Neutrophil (primary cell): Measurements from ENCODE around the gene FCN1.

Experiments used
- H3K27ac ChIP-seq: fragments of 200-600 bp; sonication (generic); 2 replicates; pipeline ENCODE4 v1.5.1; 2016; ENCODE audit warnings: mild to moderate bottlenecking, moderate library complexity
- H3K27me3 ChIP-seq: fragments of 200-600 bp; sonication (generic); 2 replicates; pipeline ENCODE4 v1.6.0; 2016; ENCODE audit warnings: mild to moderate bottlenecking
- H3K36me3 ChIP-seq: fragments of 200-600 bp; sonication (generic); 2 replicates; pipeline ENCODE4 v1.5.1; 2017
- H3K4me1 ChIP-seq, 2 experiments: fragments of 200-600 bp in 1 of 2; sonication (generic) in 1 of 2; 1 replicate in 1 of 2; 2 replicates in 1 of 2; pipeline versions ENCODE4 v1.5.1 to v1.6.1; 2013 to 2016; ENCODE audit warnings: low read depth in 1 of 2, low read length in 1 of 2, mild to moderate bottlenecking in 1 of 2, moderate library complexity in 1 of 2; ENCODE audit not compliant: control insufficient read depth in 1 of 2, insufficient read depth in 1 of 2
- H3K4me3 ChIP-seq, 2 experiments: fragments of 200-600 bp in 1 of 2; sonication (generic) in 1 of 2; 1 replicate in 1 of 2; 2 replicates in 1 of 2; pipeline ENCODE4 v1.5.1; 2013 to 2016; ENCODE audit warnings: low read depth in 1 of 2, low read length in 1 of 2, mild to moderate bottlenecking in 1 of 2, moderate library complexity in 1 of 2
- H3K9me3 ChIP-seq: fragments of 200-600 bp; sonication (generic); 2 replicates; pipeline ENCODE4 v1.5.1; 2016
- TF ChIP-seq, protein P1 (sequence below): fragments of 200-600 bp; sonication (generic); IDR thresholded peaks from 2 replicates; pipeline ENCODE4 v1.5.1; 2016; ENCODE audit warnings: antibody characterized with exemption

Gene FCN1

DNA sequence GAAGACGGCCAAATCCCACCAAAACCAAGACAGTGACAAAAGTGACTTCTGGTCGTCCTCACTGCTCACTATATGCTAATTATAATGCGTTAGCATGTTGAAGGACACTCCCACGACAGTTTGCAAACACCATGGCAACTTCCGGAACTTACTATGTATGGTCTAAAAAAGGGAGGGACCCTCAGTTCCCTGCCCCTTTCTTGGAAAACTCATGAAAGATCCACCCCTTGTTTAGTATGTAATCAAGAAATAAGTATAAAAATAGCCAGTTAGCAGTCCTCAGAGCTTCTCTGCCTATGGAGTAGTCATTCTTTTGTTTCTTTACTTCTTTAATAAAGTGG lies 27.6 kb downstream of the FCN1 start:
- no peaks in the 10 kb centered on the region for H3K4me1 ChIP-seq
- no peak overlapping the region for H3K27ac ChIP-seq
- peaks cover 36% of the 10 kb centered on the region for H3K27me3 ChIP-seq
- H3K36me3 ChIP-seq = no peaks in the 10 kb centered on the region
- no peaks in the 10 kb centered on the region for H3K9me3 ChIP-seq
- H3K4me3 ChIP-seq = no peak overlapping the region
- TF ChIP-seq, protein P1, sequence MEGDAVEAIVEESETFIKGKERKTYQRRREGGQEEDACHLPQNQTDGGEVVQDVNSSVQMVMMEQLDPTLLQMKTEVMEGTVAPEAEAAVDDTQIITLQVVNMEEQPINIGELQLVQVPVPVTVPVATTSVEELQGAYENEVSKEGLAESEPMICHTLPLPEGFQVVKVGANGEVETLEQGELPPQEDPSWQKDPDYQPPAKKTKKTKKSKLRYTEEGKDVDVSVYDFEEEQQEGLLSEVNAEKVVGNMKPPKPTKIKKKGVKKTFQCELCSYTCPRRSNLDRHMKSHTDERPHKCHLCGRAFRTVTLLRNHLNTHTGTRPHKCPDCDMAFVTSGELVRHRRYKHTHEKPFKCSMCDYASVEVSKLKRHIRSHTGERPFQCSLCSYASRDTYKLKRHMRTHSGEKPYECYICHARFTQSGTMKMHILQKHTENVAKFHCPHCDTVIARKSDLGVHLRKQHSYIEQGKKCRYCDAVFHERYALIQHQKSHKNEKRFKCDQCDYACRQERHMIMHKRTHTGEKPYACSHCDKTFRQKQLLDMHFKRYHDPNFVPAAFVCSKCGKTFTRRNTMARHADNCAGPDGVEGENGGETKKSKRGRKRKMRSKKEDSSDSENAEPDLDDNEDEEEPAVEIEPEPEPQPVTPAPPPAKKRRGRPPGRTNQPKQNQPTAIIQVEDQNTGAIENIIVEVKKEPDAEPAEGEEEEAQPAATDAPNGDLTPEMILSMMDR = no peak

DNA sequence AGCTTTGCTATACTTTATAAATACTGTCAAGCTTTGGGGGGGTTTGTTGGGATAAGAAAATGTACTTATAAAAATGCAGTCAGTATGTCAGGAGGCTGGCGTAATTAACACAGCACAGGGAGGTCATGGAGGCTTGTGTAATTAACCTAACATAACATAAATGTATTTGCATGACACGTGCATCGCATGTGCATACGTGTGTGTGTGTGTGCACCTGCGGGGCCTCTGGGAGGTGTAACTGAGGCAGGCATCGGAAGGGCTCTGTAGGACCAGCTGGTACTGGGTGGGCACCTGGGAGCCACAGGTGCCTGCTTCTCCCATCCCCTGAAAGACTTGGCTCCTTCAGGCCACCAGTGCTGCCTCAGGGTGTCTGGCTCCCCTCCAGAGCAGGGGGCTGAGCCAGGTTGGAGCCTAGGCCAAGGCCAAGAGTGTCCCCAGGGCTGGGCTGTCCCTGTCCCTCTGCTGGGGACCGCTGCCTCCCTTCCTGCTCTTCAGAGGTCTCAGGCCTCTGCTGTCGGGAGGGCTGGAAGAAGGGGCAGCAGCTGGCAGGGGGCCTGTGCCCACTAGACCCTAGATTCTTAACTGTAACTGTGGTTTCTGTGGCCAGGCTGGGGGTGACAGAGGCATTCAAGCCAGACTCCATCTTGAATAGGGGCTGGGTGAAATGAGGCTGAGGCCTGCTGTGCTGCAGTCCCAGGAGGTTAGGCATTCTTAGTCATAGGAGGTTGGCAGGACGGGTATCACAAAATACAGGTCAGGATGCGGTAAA lies 28.1 kb downstream of the FCN1 start:
- Histone ChIP-seq H3K9me3 (no peaks in the 10 kb centered on the region), H3K27me3 (peaks cover 31% of the 10 kb centered on the region), H3K4me3 (no peak overlapping the region), H3K36me3 (no peaks in the 10 kb centered on the region), H3K4me1 (no peaks in the 10 kb centered on the region), H3K27ac (no peak overlapping the region)
- TF ChIP-seq, protein P1 = no peak

DNA sequence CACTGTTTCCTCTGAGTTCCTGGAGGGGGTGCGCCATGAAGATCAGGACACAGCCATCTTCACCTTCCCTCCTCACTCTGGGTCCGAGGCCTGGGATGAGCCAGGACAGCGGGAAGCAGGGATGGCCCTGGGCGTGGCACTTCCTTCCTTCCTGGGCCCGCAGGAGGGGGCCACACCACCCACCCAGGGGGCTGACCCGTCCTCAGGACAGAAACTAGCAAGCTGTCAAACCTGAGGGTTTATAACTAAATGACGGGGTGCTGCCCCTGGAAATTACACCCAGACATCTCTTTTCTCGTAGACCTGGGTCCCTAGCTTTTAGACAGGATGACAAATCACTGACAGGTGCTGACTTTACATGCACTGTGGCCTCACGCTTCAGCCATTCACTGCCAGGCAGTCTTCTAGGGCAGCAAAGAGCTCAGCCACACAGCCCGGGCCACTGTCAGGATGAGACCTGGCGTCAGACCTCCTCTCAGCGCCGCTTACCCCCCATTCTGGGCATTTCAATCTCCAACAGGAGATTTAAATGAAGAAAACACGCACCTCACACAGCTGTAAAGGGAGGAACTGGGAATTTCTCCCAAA lies 29.0 kb downstream of the FCN1 start:
- no peaks in the 10 kb centered on the region for H3K36me3 ChIP-seq
- H3K9me3 ChIP-seq = no peaks in the 10 kb centered on the region
- H3K4me1 ChIP-seq = no peaks in the 10 kb centered on the region
- peaks cover 30% of the 10 kb centered on the region for H3K27me3 ChIP-seq
- TF ChIP-seq, protein P1 = no peak
- no peak overlapping the region for H3K27ac ChIP-seq
- no peak overlapping the region for H3K4me3 ChIP-seq

DNA sequence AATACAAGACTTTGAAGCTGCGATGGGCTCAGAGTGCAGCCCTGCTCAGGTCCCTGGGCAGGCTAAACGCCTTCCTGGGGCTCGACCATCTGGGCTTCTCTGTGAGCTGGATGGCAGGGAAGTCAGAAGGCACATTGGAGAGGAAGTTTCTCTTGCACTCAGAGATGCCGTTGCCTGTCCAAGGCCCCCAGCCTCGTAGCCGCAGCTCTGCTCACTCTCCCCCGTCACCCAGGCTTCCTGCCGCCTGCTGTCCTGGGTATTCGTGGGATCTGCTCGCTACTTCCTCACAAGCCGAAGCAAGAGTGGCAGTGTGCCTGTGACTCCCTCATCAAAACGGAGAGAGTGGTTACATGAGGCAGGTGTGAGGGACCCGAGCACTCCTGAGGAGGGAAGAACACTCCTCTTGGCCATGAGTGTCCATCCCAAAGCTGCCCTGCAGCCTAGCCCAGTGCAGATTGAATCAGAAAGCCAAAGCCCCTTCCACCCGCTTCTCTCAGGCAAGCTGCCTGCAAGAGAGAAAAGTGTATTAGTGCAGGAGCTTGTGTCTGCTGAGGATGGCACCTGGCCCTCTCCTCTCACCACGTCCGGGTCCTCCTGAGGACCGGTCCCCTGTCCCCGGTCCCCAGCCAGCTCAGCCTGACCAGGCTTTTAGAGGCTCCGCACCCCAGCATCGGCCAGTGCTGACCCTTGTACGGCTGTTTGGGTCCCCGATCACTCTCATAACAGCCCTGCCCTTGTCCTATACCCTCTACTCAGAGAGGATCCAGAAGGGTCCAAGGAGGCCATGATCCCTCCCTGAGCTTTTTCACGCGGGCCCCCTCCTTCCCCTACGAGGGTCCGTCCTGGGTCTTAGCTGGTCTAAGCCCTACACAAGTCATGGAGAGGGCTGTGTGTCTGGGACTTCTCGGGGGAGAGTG lies 29.8 kb downstream of the FCN1 start:
- Histone ChIP-seq H3K4me3 (no peak overlapping the region), H3K9me3 (no peaks in the 10 kb centered on the region), H3K27ac (no peak overlapping the region)

DNA sequence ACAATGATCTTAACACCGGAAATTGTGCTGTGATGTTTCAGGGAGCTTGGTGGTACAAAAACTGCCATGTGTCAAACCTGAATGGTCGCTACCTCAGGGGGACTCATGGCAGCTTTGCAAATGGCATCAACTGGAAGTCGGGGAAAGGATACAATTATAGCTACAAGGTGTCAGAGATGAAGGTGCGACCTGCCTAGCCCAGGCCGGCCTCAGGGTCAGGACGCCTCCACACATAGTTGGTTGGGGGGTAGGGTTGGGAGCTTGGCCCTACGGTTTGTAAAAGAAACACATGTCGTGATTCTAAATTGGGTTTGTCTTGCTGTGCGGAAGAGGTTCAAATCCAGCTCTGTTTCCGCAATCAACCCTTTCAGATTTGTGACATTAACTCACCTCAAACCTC lies 30.5 kb downstream of the FCN1 start:
- no peaks in the 10 kb centered on the region for H3K4me1 ChIP-seq
- peaks cover 30% of the 10 kb centered on the region for H3K27me3 ChIP-seq
- H3K4me3 ChIP-seq = no peak overlapping the region

More for the DNA sequence above, 29.8 kb downstream of the FCN1 start:
- Histone ChIP-seq H3K4me1 (no peaks in the 10 kb centered on the region), H3K27me3 (peaks cover 30% of the 10 kb centered on the region), H3K36me3 (no peaks in the 10 kb centered on the region)
- TF ChIP-seq, protein P1 = no peak

More for the DNA sequence above, 30.5 kb downstream of the FCN1 start:
- H3K36me3 ChIP-seq = no peaks in the 10 kb centered on the region
- TF ChIP-seq, protein P1 = no peak
- H3K9me3 ChIP-seq = no peaks in the 10 kb centered on the region
- H3K27ac ChIP-seq = no peak overlapping the region
